ENCODE measurements around the gene C1orf35.
A peak's percentile ranks its signal among the peaks of the same experiment; 100 is the strongest.
"Not testable (repeated sequence)": the region's sequence is repeated elsewhere in the genome, so short reads cannot be mapped to it uniquely, and the experiment has no call there.

Gene C1orf35

GRCh38 chr1:228142155-228142691 lies 39.1 kb upstream of the C1orf35 start:
- no peak for DNase-seq (ENCODE audit: low spot score)

GRCh38 chr1:228141226-228142044 lies 38.3 kb upstream of the C1orf35 start:
- peak; percentile 49 for DNase-seq (ENCODE audit: low spot score)

GRCh38 chr1:228140724-228141225 lies 37.6 kb upstream of the C1orf35 start:
- DNase-seq (ENCODE audit: low spot score): peak; percentile 45

- DNase-seq (ENCODE audit: low spot score): peak; percentile 100
Measured at GRCh38 chr1:228139931-228140723, 37.0 kb upstream of the C1orf35 start, which contains the start of gene GUK1. Gene GUK1, plus strand, starts transcription at chr1:228140279. Its CDS starts 24 bp downstream, at chr1:228140303.

GRCh38 chr1:228139406-228139930 lies 36.3 kb upstream of the C1orf35 start:
- DNase-seq (ENCODE audit: low spot score): no peak

- no peak for DNase-seq (ENCODE audit: low spot score)
Measured at GRCh38 chr1:228136901-228137300, 33.8 kb upstream of the C1orf35 start.

GRCh38 chr1:228134591-228134990 lies 31.5 kb upstream of the C1orf35 start:
- no peak for DNase-seq (ENCODE audit: low spot score)

GRCh38 chr1:228131766-228132165 lies 28.6 kb upstream of the C1orf35 start:
- no peak for DNase-seq (ENCODE audit: low spot score)

- DNase-seq (ENCODE audit: low spot score): no peak
Measured at GRCh38 chr1:228125185-228125584, 22.1 kb upstream of the C1orf35 start.

- DNase-seq (ENCODE audit: low spot score): no peak
Measured at GRCh38 chr1:228123505-228123904, 20.4 kb upstream of the C1orf35 start.

- no peak for DNase-seq (ENCODE audit: low spot score)
Measured at GRCh38 chr1:228122921-228123441, 19.9 kb upstream of the C1orf35 start.

GRCh38 chr1:228120857-228121489 lies 17.8 kb upstream of the C1orf35 start:
- no peak for DNase-seq (ENCODE audit: low spot score)

- no peak for DNase-seq (ENCODE audit: low spot score)
Measured at GRCh38 chr1:228120351-228120750, 17.2 kb upstream of the C1orf35 start.

GRCh38 chr1:228118040-228118439 lies 14.9 kb upstream of the C1orf35 start:
- no peak for DNase-seq (ENCODE audit: low spot score)

GRCh38 chr1:228117335-228117734 lies 14.2 kb upstream of the C1orf35 start:
- no peak for DNase-seq (ENCODE audit: low spot score)

GRCh38 chr1:228114827-228115226 lies 11.7 kb upstream of the C1orf35 start:
- DNase-seq (ENCODE audit: low spot score): no peak

- DNase-seq (ENCODE audit: low spot score): no peak
Measured at GRCh38 chr1:228112617-228113016, 9.5 kb upstream of the C1orf35 start.

- no peak for DNase-seq (ENCODE audit: low spot score)
Measured at GRCh38 chr1:228112167-228112566, 9.0 kb upstream of the C1orf35 start.

- not testable (repeated sequence) for DNase-seq (ENCODE audit: low spot score)
Measured at GRCh38 chr1:228111315-228111714, 8.2 kb upstream of the C1orf35 start.

- DNase-seq (ENCODE audit: low spot score): no peak
Measured at GRCh38 chr1:228110556-228110955, 7.4 kb upstream of the C1orf35 start.

GRCh38 chr1:228109962-228110488 lies 6.9 kb upstream of the C1orf35 start:
- no peak for DNase-seq (ENCODE audit: low spot score)

Measured in ecto neural progenitor cell (in vitro differentiated cells).